ENCODE results near the gene VPS33A. TPM values are rescaled to one million over a fixed set of nuclear protein-coding genes. Genes with fewer than 3 reads are reported as not detected.

Gene VPS33A
- polyA plus RNA-seq, 1 experiment = 22.7 TPM

DNA sequence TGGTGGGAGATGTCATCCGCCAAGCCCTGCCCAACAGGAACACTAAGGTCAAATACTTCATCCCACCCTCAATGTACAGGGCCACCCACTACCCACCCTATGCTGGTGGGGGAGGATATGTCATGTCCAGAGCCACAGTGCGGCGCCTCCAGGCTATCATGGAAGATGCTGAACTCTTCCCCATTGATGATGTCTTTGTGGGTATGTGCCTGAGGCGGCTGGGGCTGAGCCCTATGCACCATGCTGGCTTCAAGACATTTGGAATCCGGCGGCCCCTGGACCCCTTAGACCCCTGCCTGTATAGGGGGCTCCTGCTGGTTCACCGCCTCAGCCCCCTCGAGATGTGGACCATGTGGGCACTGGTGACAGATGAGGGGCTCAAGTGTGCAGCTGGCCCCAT, 59.3 kb downstream of the VPS33A start:
- no peak overlapping the region for H3K4me3 ChIP-seq (ENCODE audit: low read depth, low read length)
- H3K9me3 ChIP-seq (ENCODE audit: control insufficient read depth, insufficient read depth, low read length) = no peaks in the 10 kb centered on the region; the same call in 1 of the 2 replicates
- ChIA-PET CTCF (no interaction called here), POLR2A (no interaction called here)
- H3K27me3 ChIP-seq (ENCODE audit: control insufficient read depth, insufficient read depth, low read length) = peaks cover 10% of the 10 kb centered on the region
- no peak for DNase-seq (ENCODE audit: low read depth, low spot score)
- no peak overlapping the region for H3K27ac ChIP-seq (ENCODE audit: low read depth, low read length)
- TF ChIP-seq, protein P1, sequence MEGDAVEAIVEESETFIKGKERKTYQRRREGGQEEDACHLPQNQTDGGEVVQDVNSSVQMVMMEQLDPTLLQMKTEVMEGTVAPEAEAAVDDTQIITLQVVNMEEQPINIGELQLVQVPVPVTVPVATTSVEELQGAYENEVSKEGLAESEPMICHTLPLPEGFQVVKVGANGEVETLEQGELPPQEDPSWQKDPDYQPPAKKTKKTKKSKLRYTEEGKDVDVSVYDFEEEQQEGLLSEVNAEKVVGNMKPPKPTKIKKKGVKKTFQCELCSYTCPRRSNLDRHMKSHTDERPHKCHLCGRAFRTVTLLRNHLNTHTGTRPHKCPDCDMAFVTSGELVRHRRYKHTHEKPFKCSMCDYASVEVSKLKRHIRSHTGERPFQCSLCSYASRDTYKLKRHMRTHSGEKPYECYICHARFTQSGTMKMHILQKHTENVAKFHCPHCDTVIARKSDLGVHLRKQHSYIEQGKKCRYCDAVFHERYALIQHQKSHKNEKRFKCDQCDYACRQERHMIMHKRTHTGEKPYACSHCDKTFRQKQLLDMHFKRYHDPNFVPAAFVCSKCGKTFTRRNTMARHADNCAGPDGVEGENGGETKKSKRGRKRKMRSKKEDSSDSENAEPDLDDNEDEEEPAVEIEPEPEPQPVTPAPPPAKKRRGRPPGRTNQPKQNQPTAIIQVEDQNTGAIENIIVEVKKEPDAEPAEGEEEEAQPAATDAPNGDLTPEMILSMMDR (IDR thresholded peaks at IDR 0.05; ENCODE audit: low read depth, low read length) = no peak

DNA sequence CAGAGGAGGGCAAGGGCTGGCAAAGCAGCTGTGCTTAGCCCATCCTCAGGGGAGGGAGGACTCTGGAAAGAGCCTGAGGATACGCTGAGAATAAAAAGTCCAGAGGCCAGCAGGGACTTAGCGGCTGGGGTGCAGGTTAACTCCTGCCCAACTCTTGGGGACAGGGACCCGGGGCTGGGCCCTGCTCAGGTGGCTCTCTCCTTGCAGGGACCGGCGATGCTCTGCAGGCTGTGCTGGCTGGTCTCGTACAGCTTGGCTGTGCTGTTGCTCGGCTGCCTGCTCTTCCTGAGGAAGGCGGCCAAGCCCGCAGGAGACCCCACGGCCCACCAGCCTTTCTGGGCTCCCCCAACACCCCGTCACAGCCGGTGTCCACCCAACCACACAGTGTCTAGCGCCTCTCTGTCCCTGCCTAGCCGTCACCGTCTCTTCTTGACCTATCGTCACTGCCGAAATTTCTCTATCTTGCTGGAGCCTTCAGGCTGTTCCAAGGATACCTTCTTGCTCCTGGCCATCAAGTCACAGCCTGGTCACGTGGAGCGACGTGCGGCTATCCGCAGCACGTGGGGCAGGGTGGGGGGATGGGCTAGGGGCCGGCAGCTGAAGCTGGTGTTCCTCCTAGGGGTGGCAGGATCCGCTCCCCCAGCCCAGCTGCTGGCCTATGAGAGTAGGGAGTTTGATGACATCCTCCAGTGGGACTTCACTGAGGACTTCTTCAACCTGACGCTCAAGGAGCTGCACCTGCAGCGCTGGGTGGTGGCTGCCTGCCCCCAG, 60.0 kb downstream of the VPS33A start:
- no peak for DNase-seq (ENCODE audit: low read depth, low spot score)
- TF ChIP-seq, protein P1 (IDR thresholded peaks at IDR 0.05; ENCODE audit: low read depth, low read length) = no peak
- Histone ChIP-seq H3K27me3 (ENCODE audit: control insufficient read depth, insufficient read depth, low read length) (peaks cover 10% of the 10 kb centered on the region), H3K4me3 (ENCODE audit: low read depth, low read length) (no peak overlapping the region), H3K27ac (ENCODE audit: low read depth, low read length) (no peak overlapping the region), H3K9me3 (ENCODE audit: control insufficient read depth, insufficient read depth, low read length) (no peaks in the 10 kb centered on the region; the same call in 1 of the 2 replicates)
- ChIA-PET CTCF (no interaction called here), POLR2A (interaction anchor here (0.6 to 0.8 kb wide), 3 partner anchors 13 to 20 kb away, joined by 3 to 4 read pairs (median 3); partner anchors contain the start of gene DIABLO)

DNA sequence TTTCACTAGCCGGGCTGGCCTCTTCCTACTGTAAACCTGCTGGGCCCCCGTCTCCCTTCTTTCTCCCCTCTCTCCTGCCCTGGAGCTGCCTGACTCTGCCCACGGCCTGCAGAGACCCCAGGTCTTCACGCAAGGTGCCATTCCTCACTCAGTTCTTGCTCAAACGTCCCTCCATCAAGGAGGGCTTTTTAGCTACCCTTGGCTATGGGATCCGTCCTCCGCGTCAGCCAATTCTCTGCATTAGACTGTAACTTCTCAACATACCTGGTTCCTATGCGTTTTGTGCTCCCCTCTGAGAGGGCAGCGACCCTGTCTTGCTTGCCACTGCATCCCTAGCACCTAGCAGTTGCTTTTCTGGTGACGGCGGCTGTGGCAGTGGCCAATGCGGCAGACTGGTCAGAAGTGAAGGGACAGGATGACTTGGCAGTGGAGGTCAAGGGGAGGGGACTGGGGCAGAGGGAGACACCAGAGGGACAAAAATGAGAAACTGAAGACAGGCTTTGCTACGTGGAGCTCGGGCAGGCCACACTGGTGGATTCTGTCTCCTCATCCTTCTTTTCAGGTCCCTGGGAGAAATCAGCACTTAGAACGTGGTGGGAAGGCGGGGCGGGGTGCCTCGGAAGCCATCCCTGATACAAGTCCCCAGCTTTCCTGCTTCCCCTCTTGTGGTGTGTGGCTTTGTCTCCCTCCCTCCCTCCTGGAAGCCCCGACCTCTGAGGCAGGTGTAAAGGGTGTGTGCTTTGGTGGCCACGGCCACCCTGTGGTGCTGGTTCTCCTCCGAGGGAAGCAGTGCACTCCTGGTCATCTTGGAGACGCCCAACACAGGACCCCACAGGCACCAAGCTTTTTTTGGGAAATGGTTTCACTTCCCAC, 61.0 kb downstream of the VPS33A start:
- Histone ChIP-seq H3K27ac (ENCODE audit: low read depth, low read length) (no peak overlapping the region), H3K9me3 (ENCODE audit: control insufficient read depth, insufficient read depth, low read length) (no peaks in the 10 kb centered on the region; the same call in 1 of the 2 replicates), H3K27me3 (ENCODE audit: control insufficient read depth, insufficient read depth, low read length) (peaks cover 10% of the 10 kb centered on the region), H3K4me3 (ENCODE audit: low read depth, low read length) (no peak overlapping the region)
- DNase-seq (ENCODE audit: low read depth, low spot score) = no peak
- ChIA-PET POLR2A (interaction anchor here (0.5 to 0.8 kb wide), 5 partner anchors 9 to 185 kb away, joined by 3 to 4 read pairs (median 3); partner anchors contain the start of gene DIABLO), CTCF (no interaction called here)
- TF ChIP-seq, protein P1 (IDR thresholded peaks at IDR 0.05; ENCODE audit: low read depth, low read length) = no peak

DNA sequence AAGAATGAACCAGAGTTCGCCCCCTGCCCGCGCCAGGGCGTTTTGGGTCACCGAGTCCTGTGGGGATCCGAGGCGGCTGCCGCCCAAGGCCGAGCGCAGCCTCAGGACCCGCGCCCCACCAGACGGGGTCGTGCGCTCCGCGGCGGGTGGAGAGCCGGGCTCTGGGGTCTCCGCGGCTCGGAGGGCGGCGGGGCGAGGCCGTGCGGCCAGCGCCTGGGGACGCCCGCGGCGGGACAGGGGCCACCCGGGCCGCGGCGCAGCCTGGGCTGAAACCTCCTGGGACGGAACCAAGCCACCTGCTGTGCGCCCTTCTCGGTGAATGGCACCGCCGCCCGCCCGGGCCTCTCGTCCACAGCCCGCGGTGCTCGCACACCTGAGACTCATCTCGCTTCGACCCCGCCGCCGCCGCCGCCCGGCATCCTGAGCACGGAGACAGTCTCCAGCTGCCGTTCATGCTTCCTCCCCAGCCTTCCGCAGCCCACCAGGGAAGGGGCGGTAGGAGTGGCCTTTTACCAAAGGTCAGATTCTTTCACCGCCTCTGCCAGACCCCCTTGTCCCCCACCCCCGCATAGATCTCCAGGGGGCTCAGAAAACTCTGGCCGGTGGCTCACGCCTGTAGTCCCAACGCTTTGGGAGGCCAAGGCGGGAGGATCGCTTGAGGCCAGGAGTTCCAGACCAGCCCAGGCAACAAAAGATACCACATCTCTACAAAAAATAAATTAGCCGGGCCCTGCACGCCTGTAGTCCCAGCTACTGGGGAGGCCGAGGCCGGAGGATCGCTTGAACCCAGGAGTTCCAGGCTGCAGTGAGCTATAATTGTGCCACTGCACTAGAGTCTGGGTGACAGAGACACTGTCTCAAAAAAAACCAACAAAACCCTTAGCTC, 61.9 kb downstream of the VPS33A start:
- CTCF ChIA-PET = no interaction called here

More for the DNA sequence above, 61.9 kb downstream of the VPS33A start:
- Histone ChIP-seq H3K27me3 (ENCODE audit: control insufficient read depth, insufficient read depth, low read length) (peaks cover 10% of the 10 kb centered on the region), H3K9me3 (ENCODE audit: control insufficient read depth, insufficient read depth, low read length) (no peaks in the 10 kb centered on the region; the same call in 1 of the 2 replicates), H3K27ac (ENCODE audit: low read depth, low read length) (no peak overlapping the region), H3K4me3 (ENCODE audit: low read depth, low read length) (peak overlapping the region; percentile 64)
- TF ChIP-seq, protein P1 (IDR thresholded peaks at IDR 0.05; ENCODE audit: low read depth, low read length) = no peak
- POLR2A ChIA-PET = interaction anchor here (0.5 kb wide), 1 partner anchor 185 kb away, joined by 3 read pairs; no protein-coding TSS in a partner anchor
- DNase-seq (ENCODE audit: low read depth, low spot score) = no peak

Measured in AG04450 (cell line).